Measurements from ENCODE around the gene TMEM215. TPM values are rescaled to one million over a fixed set of nuclear protein-coding genes. Genes with fewer than 3 reads are reported as not detected.
A peak's percentile ranks its signal among the peaks of the same experiment; 100 is the strongest.

Gene TMEM215, protein sequence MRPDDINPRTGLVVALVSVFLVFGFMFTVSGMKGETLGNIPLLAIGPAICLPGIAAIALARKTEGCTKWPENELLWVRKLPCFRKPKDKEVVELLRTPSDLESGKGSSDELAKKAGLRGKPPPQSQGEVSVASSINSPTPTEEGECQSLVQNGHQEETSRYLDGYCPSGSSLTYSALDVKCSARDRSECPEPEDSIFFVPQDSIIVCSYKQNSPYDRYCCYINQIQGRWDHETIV
- not detected in 2 replicates for total RNA-seq (2022)
- not detected for Bru-seq, nascent RNA
- percentile 13 among the genes with signal in this experiment for BruChase-seq, experiment 1, labeled RNA remaining after a 6-hour chase
- BruChase-seq, experiment 2, labeled RNA remaining after a 2-hour chase = not detected
- long read RNA-seq = 0 reads

- H3K27me3 Mint-ChIP-seq (ENCODE audit: insufficient read depth, unreplicated experiment) = peaks cover 92% of the 10 kb centered on the region
- CTCF ChIA-PET = no interaction called here
- intact Hi-C loops (cut with micrococcal nuclease) = no loop called here
- TF ChIP-seq CTCF (IDR thresholded peaks at IDR 0.05; ENCODE audit: unreplicated experiment) = no peak
- no TSS peak for BruUV-seq (replicated peaks)
- POLR2A ChIA-PET = no interaction called here
- no peaks in the 10 kb centered on the region for H3K4me1 Mint-ChIP-seq (ENCODE audit: insufficient read depth, unreplicated experiment)
- H3K9me3 Mint-ChIP-seq (ENCODE audit: unreplicated experiment) = no peaks in the 10 kb centered on the region
- no peak for DNase-seq (ENCODE audit: unreplicated experiment)
- no peak within 1 kb of the TSS for H3K27ac Mint-ChIP-seq (ENCODE audit: low read depth, unreplicated experiment)
- no peaks in the 10 kb centered on the region for H3K36me3 Mint-ChIP-seq (ENCODE audit: insufficient read depth, unreplicated experiment)
- peak within 1 kb of the TSS; percentile 15 for H3K4me3 Mint-ChIP-seq (ENCODE audit: unreplicated experiment)
Measured at GRCh38 chr9:32783168-32783891, at the start of gene TMEM215. Gene TMEM215 (plus strand): TSS chr9:32783540. CDS start chr9:32784184, 644 bp downstream.

GRCh38 chr9:32735476-32735875 is 47.9 kb upstream of the TMEM215 start:
- CTCF ChIA-PET = interaction anchor here (0.6 kb wide), 1 partner anchor 92 kb away, joined by 3 read pairs; no protein-coding TSS in a partner anchor
- H3K27ac Mint-ChIP-seq (ENCODE audit: low read depth, unreplicated experiment) = no peak overlapping the region
- no peaks in the 10 kb centered on the region for H3K9me3 Mint-ChIP-seq (ENCODE audit: unreplicated experiment)
- no peak overlapping the region for H3K4me3 Mint-ChIP-seq (ENCODE audit: unreplicated experiment)
- H3K4me1 Mint-ChIP-seq (ENCODE audit: insufficient read depth, unreplicated experiment) = peaks cover 14% of the 10 kb centered on the region
- no peak for TF ChIP-seq CTCF (IDR thresholded peaks at IDR 0.05; ENCODE audit: unreplicated experiment)
- no peaks in the 10 kb centered on the region for H3K36me3 Mint-ChIP-seq (ENCODE audit: insufficient read depth, unreplicated experiment)
- POLR2A ChIA-PET = no interaction called here
- no peaks in the 10 kb centered on the region for H3K27me3 Mint-ChIP-seq (ENCODE audit: insufficient read depth, unreplicated experiment)
- intact Hi-C loops (cut with micrococcal nuclease) = no loop called here
- no TSS peak for BruUV-seq (replicated peaks)
- no peak for DNase-seq (ENCODE audit: unreplicated experiment)

GRCh38 chr9:32737378-32737777 is 46.0 kb upstream of the TMEM215 start:
- Mint-ChIP-seq H3K4me3 (ENCODE audit: unreplicated experiment) (no peak overlapping the region), H3K27me3 (ENCODE audit: insufficient read depth, unreplicated experiment) (no peaks in the 10 kb centered on the region), H3K27ac (ENCODE audit: low read depth, unreplicated experiment) (no peak overlapping the region), H3K9me3 (ENCODE audit: unreplicated experiment) (no peaks in the 10 kb centered on the region), H3K36me3 (ENCODE audit: insufficient read depth, unreplicated experiment) (no peaks in the 10 kb centered on the region), H3K4me1 (ENCODE audit: insufficient read depth, unreplicated experiment) (peaks cover 25% of the 10 kb centered on the region)
- no peak for TF ChIP-seq CTCF (IDR thresholded peaks at IDR 0.05; ENCODE audit: unreplicated experiment)
- no peak for DNase-seq (ENCODE audit: unreplicated experiment)
- ChIA-PET POLR2A (no interaction called here), CTCF (no interaction called here)
- intact Hi-C loops (cut with micrococcal nuclease) = no loop called here
- no TSS peak for BruUV-seq (replicated peaks)

GRCh38 chr9:32738501-32739172 is 44.7 kb upstream of the TMEM215 start:
- TF ChIP-seq CTCF (IDR thresholded peaks at IDR 0.05; ENCODE audit: unreplicated experiment) = no peak
- H3K4me3 Mint-ChIP-seq (ENCODE audit: unreplicated experiment) = no peak overlapping the region
- no peaks in the 10 kb centered on the region for H3K36me3 Mint-ChIP-seq (ENCODE audit: insufficient read depth, unreplicated experiment)
- H3K27me3 Mint-ChIP-seq (ENCODE audit: insufficient read depth, unreplicated experiment) = no peaks in the 10 kb centered on the region
- intact Hi-C loops (cut with micrococcal nuclease) = no loop called here
- no TSS peak for BruUV-seq (replicated peaks)
- H3K27ac Mint-ChIP-seq (ENCODE audit: low read depth, unreplicated experiment) = peak overlapping the region; percentile 20
- H3K9me3 Mint-ChIP-seq (ENCODE audit: unreplicated experiment) = no peaks in the 10 kb centered on the region
- H3K4me1 Mint-ChIP-seq (ENCODE audit: insufficient read depth, unreplicated experiment) = peaks cover 35% of the 10 kb centered on the region
- ChIA-PET POLR2A (interaction anchor here (1.2 kb wide), 1 partner anchor 134 kb away, joined by 3 read pairs; no protein-coding TSS in a partner anchor), CTCF (interaction anchor here (0.6 to 1.7 kb wide), 5 partner anchors 34 to 360 kb away, joined by 3 to 5 read pairs (median 4); no protein-coding TSS in a partner anchor)
- peak; percentile 94 for DNase-seq (ENCODE audit: unreplicated experiment)

Data from MCF 10A (cell line).